ENCODE measurements around the gene NPAS2. TPM values are rescaled to one million over a fixed set of nuclear protein-coding genes. Genes with fewer than 3 reads are reported as not detected.

The NPAS2 gene
- total RNA-seq, 2 donors from 2014 or later = 1.1 to 1.6 TPM

DNA sequence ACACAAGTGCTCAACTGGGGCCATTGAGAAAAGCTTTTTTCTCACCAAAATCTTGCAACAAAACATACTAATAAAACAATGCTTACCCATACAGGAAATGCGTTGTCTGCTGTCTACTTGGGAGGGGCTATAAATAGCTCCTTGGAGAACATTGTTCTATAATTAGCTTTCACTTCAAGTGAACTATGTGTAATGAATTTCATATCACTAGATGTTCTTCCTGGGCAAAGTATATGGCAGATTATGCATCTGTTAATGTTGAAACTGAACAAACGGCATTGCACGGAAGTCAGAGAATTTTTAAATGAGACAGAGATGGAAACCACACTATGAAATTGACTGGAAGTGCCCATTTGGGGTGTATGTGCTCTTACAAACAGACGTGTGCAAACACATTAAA, 6.4 kb upstream of the NPAS2 start:
- WGBS, 2 experiments (ENCODE audit: insufficient coverage in 1 of 2, insufficient read length in 1 of 2) = 94 to 96% methylated on average over 3 to 4 of the region's 4 CpGs
- H3K27me3 Mint-ChIP-seq (ENCODE audit: insufficient read depth) = peaks cover 45% of the 10 kb centered on the region
- Histone ChIP-seq H3K27ac (ENCODE audit: low read depth, low read length) (no peak overlapping the region), H3K9me3 (ENCODE audit: control insufficient read depth, low read length) (no peaks in the 10 kb centered on the region), H3K4me1 (ENCODE audit: control insufficient read depth, insufficient read depth, low read length) (no peaks in the 10 kb centered on the region), H3K27me3 (ENCODE audit: control insufficient read depth, insufficient read depth, low read length, poor library complexity, severe bottlenecking) (peaks cover 26% of the 10 kb centered on the region), H3K9ac (ENCODE audit: extremely low read depth, low read length, poor library complexity, severe bottlenecking) (no peak overlapping the region), H3K36me3 (ENCODE audit: control insufficient read depth, insufficient read depth, low read length) (no peaks in the 10 kb centered on the region), H3K4me3 (ENCODE audit: low read length) (no peak overlapping the region)
- no peak overlapping the region for H3K4me3 Mint-ChIP-seq
- peaks cover 8% of the 10 kb centered on the region for H3K4me1 Mint-ChIP-seq
- DNase-seq = no peak
- H3K36me3 Mint-ChIP-seq (ENCODE audit: low read depth) = no peaks in the 10 kb centered on the region
- no peaks in the 10 kb centered on the region for H3K9me3 Mint-ChIP-seq
- H3K27ac Mint-ChIP-seq = no peak overlapping the region
- TF ChIP-seq, protein P1, sequence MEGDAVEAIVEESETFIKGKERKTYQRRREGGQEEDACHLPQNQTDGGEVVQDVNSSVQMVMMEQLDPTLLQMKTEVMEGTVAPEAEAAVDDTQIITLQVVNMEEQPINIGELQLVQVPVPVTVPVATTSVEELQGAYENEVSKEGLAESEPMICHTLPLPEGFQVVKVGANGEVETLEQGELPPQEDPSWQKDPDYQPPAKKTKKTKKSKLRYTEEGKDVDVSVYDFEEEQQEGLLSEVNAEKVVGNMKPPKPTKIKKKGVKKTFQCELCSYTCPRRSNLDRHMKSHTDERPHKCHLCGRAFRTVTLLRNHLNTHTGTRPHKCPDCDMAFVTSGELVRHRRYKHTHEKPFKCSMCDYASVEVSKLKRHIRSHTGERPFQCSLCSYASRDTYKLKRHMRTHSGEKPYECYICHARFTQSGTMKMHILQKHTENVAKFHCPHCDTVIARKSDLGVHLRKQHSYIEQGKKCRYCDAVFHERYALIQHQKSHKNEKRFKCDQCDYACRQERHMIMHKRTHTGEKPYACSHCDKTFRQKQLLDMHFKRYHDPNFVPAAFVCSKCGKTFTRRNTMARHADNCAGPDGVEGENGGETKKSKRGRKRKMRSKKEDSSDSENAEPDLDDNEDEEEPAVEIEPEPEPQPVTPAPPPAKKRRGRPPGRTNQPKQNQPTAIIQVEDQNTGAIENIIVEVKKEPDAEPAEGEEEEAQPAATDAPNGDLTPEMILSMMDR (conservative IDR thresholded peaks at IDR 0.05) = no peak

DNA sequence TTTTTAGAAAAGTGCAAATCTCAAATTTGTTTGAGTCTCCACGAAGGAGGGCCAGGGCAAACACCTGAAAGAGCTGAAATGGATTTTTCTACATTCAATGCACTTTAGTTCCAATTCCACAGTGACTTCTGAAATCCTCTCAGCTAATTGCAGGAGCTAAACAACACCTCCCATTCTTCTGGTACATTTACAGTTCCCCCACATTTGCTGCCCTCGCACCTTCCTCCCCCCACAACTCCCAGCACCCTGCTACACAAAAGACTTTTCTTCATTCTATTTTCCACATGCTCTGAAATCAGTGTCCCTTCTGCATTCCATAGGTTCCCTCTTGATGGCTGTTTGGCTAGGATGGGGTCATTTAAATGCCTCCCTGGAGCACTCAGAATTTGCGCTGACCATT, 5.9 kb upstream of the NPAS2 start:
- no peaks in the 10 kb centered on the region for H3K36me3 ChIP-seq (ENCODE audit: control insufficient read depth, insufficient read depth, low read length)

DNA sequence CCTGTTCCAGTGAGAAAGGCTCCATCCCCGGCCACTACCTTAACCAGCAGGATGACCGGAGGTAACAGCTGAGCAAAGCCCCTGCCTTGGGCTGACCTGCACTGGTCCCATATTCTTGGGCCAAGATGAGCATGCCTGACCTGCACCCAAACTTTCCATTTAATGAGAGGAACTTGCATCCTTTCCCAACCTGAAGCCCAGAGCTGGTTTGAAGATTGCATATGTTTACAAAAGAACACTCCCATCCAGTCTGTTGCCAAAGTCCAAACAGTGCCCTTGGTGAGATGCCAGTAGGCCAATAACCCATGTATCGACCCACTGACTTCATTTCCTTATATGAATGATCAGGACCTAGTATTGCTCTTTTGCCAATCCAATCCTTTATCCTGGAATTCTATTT, 5.5 kb upstream of the NPAS2 start:
- H3K27ac ChIP-seq (ENCODE audit: low read depth, low read length) = no peak overlapping the region
- 90 to 94% methylated on average over 3 of the region's 3 CpGs for WGBS, 2 experiments (ENCODE audit: insufficient coverage in 1 of 2, insufficient read length in 1 of 2)
- H3K9ac ChIP-seq (ENCODE audit: extremely low read depth, low read length, poor library complexity, severe bottlenecking) = no peak overlapping the region
- H3K4me1 Mint-ChIP-seq = peaks cover 10% of the 10 kb centered on the region
- H3K4me1 ChIP-seq (ENCODE audit: control insufficient read depth, insufficient read depth, low read length) = no peaks in the 10 kb centered on the region
- no peak overlapping the region for H3K4me3 Mint-ChIP-seq
- H3K27me3 Mint-ChIP-seq (ENCODE audit: insufficient read depth) = peaks cover 54% of the 10 kb centered on the region
- DNase-seq = no peak
- no peaks in the 10 kb centered on the region for H3K36me3 Mint-ChIP-seq (ENCODE audit: low read depth)
- H3K4me3 ChIP-seq (ENCODE audit: low read length) = no peak overlapping the region
- H3K36me3 ChIP-seq (ENCODE audit: control insufficient read depth, insufficient read depth, low read length) = no peaks in the 10 kb centered on the region
- H3K27ac Mint-ChIP-seq = no peak overlapping the region
- H3K9me3 Mint-ChIP-seq = no peaks in the 10 kb centered on the region
- H3K27me3 ChIP-seq (ENCODE audit: control insufficient read depth, insufficient read depth, low read length, poor library complexity, severe bottlenecking) = peaks cover 35% of the 10 kb centered on the region
- TF ChIP-seq, protein P1 (conservative IDR thresholded peaks at IDR 0.05) = no peak
- H3K9me3 ChIP-seq (ENCODE audit: control insufficient read depth, low read length) = no peaks in the 10 kb centered on the region

More for the DNA sequence above, 5.9 kb upstream of the NPAS2 start:
- Histone ChIP-seq H3K4me1 (ENCODE audit: control insufficient read depth, insufficient read depth, low read length) (no peaks in the 10 kb centered on the region), H3K27me3 (ENCODE audit: control insufficient read depth, insufficient read depth, low read length, poor library complexity, severe bottlenecking) (peaks cover 31% of the 10 kb centered on the region), H3K4me3 (ENCODE audit: low read length) (no peak overlapping the region), H3K9me3 (ENCODE audit: control insufficient read depth, low read length) (no peaks in the 10 kb centered on the region), H3K9ac (ENCODE audit: extremely low read depth, low read length, poor library complexity, severe bottlenecking) (no peak overlapping the region), H3K27ac (ENCODE audit: low read depth, low read length) (no peak overlapping the region)
- Mint-ChIP-seq H3K4me3 (no peak overlapping the region), H3K9me3 (no peaks in the 10 kb centered on the region), H3K36me3 (ENCODE audit: low read depth) (no peaks in the 10 kb centered on the region), H3K27me3 (ENCODE audit: insufficient read depth) (peaks cover 50% of the 10 kb centered on the region), H3K4me1 (peaks cover 10% of the 10 kb centered on the region), H3K27ac (no peak overlapping the region)
- 72 to 81% methylated on average over 3 of the region's 3 CpGs for WGBS, 2 experiments (ENCODE audit: insufficient coverage in 1 of 2, insufficient read length in 1 of 2)
- TF ChIP-seq, protein P1 (conservative IDR thresholded peaks at IDR 0.05) = no peak
- no peak for DNase-seq
